ENCODE measurements around the gene RNF144B. TPM values are rescaled to one million over a fixed set of nuclear protein-coding genes. Genes with fewer than 3 reads are reported as not detected.

The RNF144B gene
- total RNA-seq: 0.72 and 3.2 TPM in 2 replicates

GRCh38 chr6:18387061-18387721 is at the start of gene RNF144B:
TSS of gene RNF144B (plus strand) at chr6:18387350. CDS start at chr6:18399535, 12,185 bp downstream.

Other genes with a start within 250 kb of the RNF144B start
- gene TPMT, start 232.3 kb upstream of the RNF144B start, total RNA-seq: 4.7 and 7.6 TPM in 2 replicates
- 4.3 and 7.0 TPM in 2 replicates for gene KDM1B, start 231.9 kb upstream of the RNF144B start, total RNA-seq
- 37.7 and 41.5 TPM in 2 replicates for gene DEK, start 122.8 kb upstream of the RNF144B start, total RNA-seq